ENCODE measurements around the gene TMEM129. TPM values are rescaled to one million over a fixed set of nuclear protein-coding genes. Genes with fewer than 3 reads are reported as not detected.

The TMEM129 gene
- total and polyA plus RNA-seq, 9 donors: 5.6 to 43.2 (median 40.3) TPM

GRCh38 chr4:1669850-1670249, 51.3 kb downstream of the TMEM129 start:
- Histone ChIP-seq H3K27ac (no peak overlapping the region), H3K27me3 (no peaks in the 10 kb centered on the region), H3K4me3 (no peak overlapping the region), H3K4me1 (ENCODE audit: insufficient read depth) (peaks cover 8% of the 10 kb centered on the region), H3K36me3 (no peaks in the 10 kb centered on the region), H3K9me3 (no peaks in the 10 kb centered on the region)
- DNase-seq: no peak
- TF ChIP-seq EP300 (IDR thresholded peaks at IDR 0.05): no peak
- no peak for TF ChIP-seq CTCF (IDR thresholded peaks at IDR 0.05)
- no peak for TF ChIP-seq POLR2A (IDR thresholded peaks at IDR 0.05)
- WGBS, 3 donors: 95 to 97% (median 97%) methylated on average over 21 of the region's 21 CpGs
- intact Hi-C loops (cut with DNase I): no loop called here

GRCh38 chr4:1669270-1669669, 51.9 kb downstream of the TMEM129 start:
- H3K27me3 ChIP-seq: no peaks in the 10 kb centered on the region
- no peak for TF ChIP-seq POLR2A (IDR thresholded peaks at IDR 0.05)
- no peak for TF ChIP-seq CTCF (IDR thresholded peaks at IDR 0.05)
- TF ChIP-seq EP300 (IDR thresholded peaks at IDR 0.05): no peak
- 84 to 89% (median 85%) methylated on average over 12 of the region's 12 CpGs for WGBS, 3 donors
- intact Hi-C loops (cut with DNase I): no loop called here
- no peak overlapping the region for H3K27ac ChIP-seq
- peak in 1 of 5 donors; percentile 17 for DNase-seq
- H3K36me3 ChIP-seq: no peaks in the 10 kb centered on the region
- no peaks in the 10 kb centered on the region for H3K9me3 ChIP-seq
- H3K4me1 ChIP-seq (ENCODE audit: insufficient read depth): peaks cover 8% of the 10 kb centered on the region
- H3K4me3 ChIP-seq: no peak overlapping the region

- intact Hi-C loops (cut with DNase I): no loop called here
- 47 to 60% (median 53%) methylated on average over 8 of the region's 8 CpGs for WGBS, 3 donors
- Histone ChIP-seq H3K36me3 (no peaks in the 10 kb centered on the region), H3K27ac (no peak overlapping the region), H3K9me3 (no peaks in the 10 kb centered on the region), H3K4me1 (ENCODE audit: insufficient read depth) (peaks cover 8% of the 10 kb centered on the region), H3K27me3 (no peaks in the 10 kb centered on the region), H3K4me3 (no peak overlapping the region)
- TF ChIP-seq EP300 (IDR thresholded peaks at IDR 0.05): no peak
- peak in 2 of 5 donors; percentile 28 to 54 for DNase-seq
Measured at GRCh38 chr4:1668488-1668840, 52.7 kb downstream of the TMEM129 start.

- intact Hi-C loops (cut with DNase I): no loop called here
- DNase-seq: no peak
- WGBS, 3 donors: 91 to 94% (median 94%) methylated on average over 15 of the region's 15 CpGs
- peaks cover 8% of the 10 kb centered on the region for H3K4me1 ChIP-seq (ENCODE audit: insufficient read depth)
- H3K4me3 ChIP-seq: no peak overlapping the region
- H3K36me3 ChIP-seq: no peaks in the 10 kb centered on the region
- H3K27ac ChIP-seq: no peak overlapping the region
- no peaks in the 10 kb centered on the region for H3K9me3 ChIP-seq
- no peaks in the 10 kb centered on the region for H3K27me3 ChIP-seq
- TF ChIP-seq POLR2A (IDR thresholded peaks at IDR 0.05): no peak
- no peak for TF ChIP-seq EP300 (IDR thresholded peaks at IDR 0.05)
- TF ChIP-seq CTCF (IDR thresholded peaks at IDR 0.05): no peak
Measured at GRCh38 chr4:1667273-1667672, 53.9 kb downstream of the TMEM129 start.

- Histone ChIP-seq H3K27ac (no peak overlapping the region), H3K4me1 (ENCODE audit: insufficient read depth) (peaks cover 8% of the 10 kb centered on the region), H3K9me3 (no peaks in the 10 kb centered on the region), H3K4me3 (no peak overlapping the region), H3K27me3 (no peaks in the 10 kb centered on the region), H3K36me3 (no peaks in the 10 kb centered on the region)
- no peak for DNase-seq
- intact Hi-C loops (cut with DNase I): no loop called here
- WGBS, 3 donors: 77 to 84% (median 80%) methylated on average over 12 of the region's 12 CpGs
- TF ChIP-seq POLR2A (IDR thresholded peaks at IDR 0.05) (no peak), EP300 (IDR thresholded peaks at IDR 0.05) (no peak)
Measured at GRCh38 chr4:1666391-1666790, 54.7 kb downstream of the TMEM129 start.

Small RNA genes within 50 kb of the gene (small RNA-seq; reads per million reads assigned to genes)
- not detected for gene RF00019

Other genes starting within 250 kb of the TMEM129 start
- gene FAM53A, start 37.0 kb downstream of the TMEM129 start, total RNA-seq: 1 to 10 TPM; 1.7 to 5.1 (median 2.4) TPM
- gene FAM53A, start 37.0 kb downstream of the TMEM129 start, polyA plus RNA-seq: 1 to 10 TPM in 1 of 2 donors, under 1 TPM in 1; 0.32 to 4.3 TPM
- gene SLBP, start 9.0 kb downstream of the TMEM129 start, total RNA-seq: 10 to 100 TPM; 32.0 to 51.4 (median 36.7) TPM
- gene SLBP, start 9.0 kb downstream of the TMEM129 start, polyA plus RNA-seq: 10 to 100 TPM; 30.9 to 64.8 TPM
- 10 to 100 TPM in 1 of 7 donors, 1 to 10 TPM in 6; 2.1 to 10.4 (median 6.0) TPM for gene TACC3, start 198 bp upstream of the TMEM129 start, total RNA-seq
- 1 to 10 TPM; 5.3 to 7.0 TPM for gene TACC3, start 198 bp upstream of the TMEM129 start, polyA plus RNA-seq
- 1 to 10 TPM in 3 of 7 donors, under 1 TPM in 4; 0.25 to 9.2 (median 0.72) TPM for gene FGFR3, start 72.0 kb upstream of the TMEM129 start, total RNA-seq
- under 1 TPM; 0.12 to 0.53 TPM for gene FGFR3, start 72.0 kb upstream of the TMEM129 start, polyA plus RNA-seq
- gene LETM1, start 134.8 kb upstream of the TMEM129 start, total RNA-seq: 10 to 100 TPM; 22.7 to 43.6 (median 31.0) TPM
- gene LETM1, start 134.8 kb upstream of the TMEM129 start, polyA plus RNA-seq: 10 to 100 TPM in 1 of 2 donors, 1 to 10 TPM in 1; 9.3 to 11.9 TPM
- 10 to 100 TPM; 18.5 to 41.9 (median 23.4) TPM for gene NSD2, start 150.1 kb upstream of the TMEM129 start, total RNA-seq
- gene NSD2, start 150.1 kb upstream of the TMEM129 start, polyA plus RNA-seq: 10 to 100 TPM in 1 of 2 donors, 1 to 10 TPM in 1; 9.1 to 20.1 TPM

All from ovary (tissue), 9 donors.